PFSK-1 (cell line): ENCODE results near the gene SELENON.

ENCODE experiments used
- FOXP2 ChIP-seq: optimal IDR thresholded peaks from 2 replicates; pipeline ENCODE3; 2011; ENCODE audit warnings: borderline replicate concordance, control low read depth, inconsistent platforms; ENCODE audit not compliant: insufficient read depth; ENCODE audit errors: extremely low read length, extremely low read depth
- POLR2AphosphoS5 ChIP-seq: IDR thresholded peaks from 2 replicates; pipeline ENCODE4 v1.6.1; 2012; ENCODE audit warnings: low read depth, mild to moderate bottlenecking, control low read depth, low read length, moderate library complexity
- REST ChIP-seq, 2 experiments: IDR thresholded peaks; 2 replicates each; pipeline versions ENCODE4 v1.6.1 to v1.8.0; 2011 to 2012; ENCODE audit warnings: low read depth in 2 of 2, low read length in 2 of 2, control low read depth in 1 of 2, inconsistent platforms in 1 of 2, mild to moderate bottlenecking in 1 of 2, moderate library complexity in 1 of 2; ENCODE audit not compliant: insufficient read depth in 1 of 2
- SIN3A ChIP-seq: IDR thresholded peaks from 2 replicates; pipeline ENCODE4 v1.6.1; 2012; ENCODE audit warnings: mild to moderate bottlenecking, low read length, moderate library complexity, borderline replicate concordance; ENCODE audit not compliant: insufficient read depth

GRCh38 chr1:25834894-25835293, 34.9 kb downstream of the SELENON start:
- TF ChIP-seq POLR2AphosphoS5 (no peak), SIN3A (no peak), REST (IDR thresholded peaks at IDR 0.05; ENCODE audit: insufficient read depth in 1 of 2, low read depth in 2 of 2, low read length in 2 of 2) (no peak), FOXP2 (no peak)
